ENCODE results near the gene SLC16A12.

Gene SLC16A12

DNA sequence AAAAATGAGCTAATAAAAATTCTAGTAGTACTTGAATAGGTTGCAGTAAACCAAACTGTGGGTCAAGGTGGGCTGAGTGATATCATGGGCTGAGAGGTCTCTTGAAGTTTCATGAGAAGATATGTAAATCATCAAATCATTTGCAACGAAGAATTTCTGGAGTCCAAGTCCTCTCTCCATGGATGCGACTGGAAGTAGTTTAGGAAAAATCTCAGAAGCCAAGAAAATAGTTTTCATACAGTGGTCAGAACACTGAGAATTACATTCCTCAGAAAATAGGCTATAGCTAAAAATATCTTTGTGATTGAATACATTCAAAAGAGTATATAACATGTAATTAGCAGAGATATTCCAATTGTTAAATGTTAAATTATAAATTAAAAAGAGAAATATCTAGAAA, 146.6 kb downstream of the SLC16A12 start:
- DNase-seq = no peak

DNA sequence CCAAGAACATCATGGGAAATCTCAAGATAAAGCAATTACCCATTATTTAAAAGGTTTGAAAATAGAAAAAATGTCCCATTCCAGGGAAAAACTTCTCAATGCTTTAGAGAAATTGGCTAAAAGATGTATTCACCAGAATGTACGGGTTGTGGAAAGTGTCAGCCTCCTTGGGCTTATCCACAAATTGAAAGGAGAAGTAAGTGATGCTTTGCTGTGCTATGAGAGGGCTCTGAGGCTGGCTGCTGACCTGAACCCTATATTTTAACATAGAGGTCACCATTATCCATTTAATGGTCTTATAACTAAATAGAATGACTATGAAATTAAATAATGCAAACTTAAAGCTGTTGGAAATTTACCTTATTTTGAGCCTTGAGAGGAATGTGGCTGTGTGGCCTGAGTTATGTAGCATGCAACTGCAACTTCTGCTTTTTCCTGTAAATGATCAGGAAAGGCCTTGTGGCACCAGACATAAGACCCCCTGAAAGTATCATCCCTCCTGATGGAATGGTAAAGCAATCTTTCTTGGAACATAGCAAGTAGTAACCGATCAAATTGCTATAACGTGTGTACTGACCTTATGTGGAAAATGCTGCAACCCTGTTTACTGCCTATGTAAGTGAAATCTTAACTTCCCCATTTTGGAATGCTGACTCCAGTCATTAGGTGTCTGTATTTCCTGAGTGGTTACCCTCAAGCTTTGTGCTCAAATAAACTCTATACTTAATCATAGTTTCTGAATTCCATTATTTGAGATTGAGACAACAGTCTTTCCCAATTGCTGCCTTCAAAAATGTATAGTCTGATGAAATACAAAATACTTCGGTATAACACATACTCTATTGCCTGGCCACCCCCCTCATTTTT, 150.7 kb downstream of the SLC16A12 start:
- no peak for DNase-seq

GRCh38 chr10:89382757-89383156, 152.6 kb downstream of the SLC16A12 start:
- DNase-seq = no peak

Data from activated T-cell treated with anti-CD3 and anti-CD28 coated beads, Interleukin-2, amount 50 U/mL, for 48 hours (primary cell).